ENCODE data around the gene CCDC134. TPM values are rescaled to one million over a fixed set of nuclear protein-coding genes. Genes with fewer than 3 reads are reported as not detected.

Gene CCDC134
- total RNA-seq: 10 to 100 TPM in 4 of 8 experiments, 1 to 10 TPM in 4; 7.0 to 19.0 (median 10.2) TPM

DNA sequence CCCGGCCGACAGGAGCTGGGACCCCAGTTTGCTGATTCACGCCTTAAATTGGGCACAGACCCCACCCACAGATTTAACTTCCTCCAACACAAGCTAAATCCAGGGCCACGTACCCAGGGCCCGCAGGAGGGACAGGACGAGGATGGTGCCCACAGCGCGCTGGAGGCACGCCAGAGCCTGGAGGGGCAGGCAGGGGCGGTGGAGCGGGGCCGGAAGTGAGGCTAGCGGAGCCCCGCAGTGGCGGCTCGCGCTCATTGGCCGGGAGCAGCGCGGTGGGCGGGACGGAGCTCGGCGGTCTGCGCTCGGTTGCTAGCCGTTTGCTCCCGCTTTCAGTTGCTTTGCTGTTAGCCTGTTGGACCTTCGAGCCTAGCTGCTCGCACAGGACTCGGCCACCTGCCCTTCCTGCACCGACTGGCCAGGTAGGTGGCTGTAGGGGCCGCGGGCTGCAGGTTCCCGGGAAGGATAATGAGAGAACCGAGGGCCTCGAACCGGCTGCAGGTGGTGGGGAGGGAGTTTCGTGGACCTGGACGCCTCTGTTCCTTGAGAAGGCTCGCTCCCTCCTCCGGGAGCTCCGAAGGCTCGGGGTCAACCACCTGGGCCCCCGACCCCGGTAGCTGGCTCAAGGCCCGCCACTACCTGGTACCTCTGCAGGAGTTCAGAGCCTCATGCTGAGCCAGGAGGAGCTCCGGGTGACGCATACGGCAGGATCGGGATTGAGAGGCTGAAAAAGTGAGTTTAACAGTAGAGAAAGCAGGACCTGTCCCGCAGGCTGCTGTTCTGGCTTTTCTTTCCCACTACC is at the start of gene CCDC134:
CCDC134 (plus strand) TSS at position 332 of the 799 bp plus-strand sequence. CDS start 8,212 bp downstream, outside the sequence.
- Histone ChIP-seq H3K27ac (peak within 1 kb of the TSS; percentile 53 to 73), H3K4me3 (peak within 1 kb of the TSS; percentile 61 to 93 (median 68)), H3K4me1 (replicated peaks in 1 of 2) (peaks cover 7 to 17% of the 10 kb centered on the region in 2 donors)
- ATAC-seq (replicated peaks in 6 of 8): peak; percentile 96 to 99 (median 98)
- WGBS, 10 experiments: 0 to 6% (median 0%) methylated on average over 1 to 3 of the region's 52 CpGs; no CpG with 5 or more reads in 5 of the 10 experiments
- in situ Hi-C loops (cut with MboI; ENCODE audit: low pct_unique_long_range_greater_than_20kb in 2 of 9, low sequenced_read_pairs in 9 of 9, unreplicated experiment in 9 of 9): loop anchor here in 2 of 9 experiments (25.0 kb wide), 2 partner anchors 88 to 137 kb away; partner anchors contain the start of genes CENPM (in 1 of the 2) and TNFRSF13C (in 1 of the 2)

DNA sequence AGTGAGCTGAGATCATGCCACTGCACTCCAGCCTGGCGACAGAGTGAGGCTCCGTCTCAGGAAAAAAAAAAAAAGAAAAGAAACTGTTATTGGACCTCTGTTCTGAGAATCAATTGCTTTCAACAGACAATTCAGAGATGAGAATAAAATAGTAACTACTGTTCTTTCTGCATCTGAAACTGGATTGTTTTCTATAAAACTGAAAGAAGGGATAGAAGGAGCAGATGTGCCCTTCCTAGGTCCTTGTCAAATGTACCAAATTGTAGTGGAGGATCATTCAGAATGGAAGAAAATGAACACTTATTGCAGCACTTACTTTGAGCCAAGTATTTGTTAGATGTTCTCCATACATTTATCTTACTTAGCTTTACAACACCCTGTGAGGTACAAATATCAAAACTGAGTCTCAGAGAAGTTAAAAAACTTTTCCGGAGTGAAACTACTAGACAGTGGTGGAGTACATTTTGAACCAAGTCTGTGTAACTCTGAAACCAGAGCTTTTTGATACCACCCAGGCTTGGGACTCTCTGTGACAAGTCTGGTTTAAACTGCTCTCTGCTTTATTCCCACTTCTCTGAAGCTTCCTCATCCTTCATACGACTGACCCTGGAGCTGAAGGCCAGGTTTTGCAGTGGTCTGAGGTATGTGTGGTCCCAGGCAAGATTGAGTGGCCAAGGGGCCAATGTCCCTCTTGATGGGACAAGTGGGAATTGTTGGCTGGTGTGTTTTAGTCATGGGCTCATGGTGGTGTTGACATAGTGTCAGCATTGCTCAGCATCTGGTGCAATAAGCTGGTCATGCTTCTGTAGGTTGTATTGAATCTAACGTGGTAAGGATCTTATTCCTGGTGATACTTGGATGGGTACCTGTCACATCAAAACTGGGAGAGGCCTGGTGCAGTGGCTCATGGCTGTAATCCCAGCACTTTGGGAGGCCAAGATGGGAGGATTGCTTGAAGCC is 48.2 kb upstream of the CCDC134 start:
- Histone ChIP-seq H3K27ac (no peak overlapping the region), H3K4me3 (no peak overlapping the region), H3K4me1 (replicated peaks in 1 of 2) (peaks cover 0 to 3% of the 10 kb centered on the region in 2 donors)
- ATAC-seq (replicated peaks in 6 of 8): no peak
- in situ Hi-C loops (cut with MboI; ENCODE audit: low pct_unique_long_range_greater_than_20kb in 2 of 9, low sequenced_read_pairs in 9 of 9, unreplicated experiment in 9 of 9): no loop called here
- 54 to 100% (median 62%) methylated on average over 1 to 4 of the region's 5 CpGs; no CpG with 5 or more reads in 3 of the 10 experiments for WGBS, 10 experiments

DNA sequence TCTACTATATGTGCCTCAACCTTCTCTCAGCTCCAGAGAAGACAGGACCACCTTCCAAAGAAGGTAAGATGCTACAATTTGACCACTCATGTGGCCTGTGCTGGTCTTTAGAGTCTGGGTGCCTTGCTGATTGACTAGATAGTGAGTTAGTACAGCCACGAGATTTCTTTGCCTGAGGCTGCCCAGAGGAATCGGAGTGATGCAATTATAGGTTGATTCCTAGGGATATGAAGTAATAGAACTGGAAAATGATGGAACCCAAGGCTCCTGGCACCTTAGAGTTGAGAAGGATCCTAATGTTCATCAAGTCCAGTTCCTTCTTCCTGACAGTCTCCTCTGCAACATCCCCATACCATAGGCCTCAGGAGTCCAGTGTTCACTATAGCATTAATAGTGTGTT is 46.5 kb upstream of the CCDC134 start:
- Histone ChIP-seq H3K4me1 (replicated peaks in 1 of 2) (peaks cover 0 to 3% of the 10 kb centered on the region in 2 donors), H3K27ac (no peak overlapping the region), H3K4me3 (no peak overlapping the region)
- ATAC-seq (replicated peaks in 6 of 8): no peak
- in situ Hi-C loops (cut with MboI; ENCODE audit: low pct_unique_long_range_greater_than_20kb in 2 of 9, low sequenced_read_pairs in 9 of 9, unreplicated experiment in 9 of 9): no loop called here
- WGBS, 10 experiments: 7 to 67% (median 50%) methylated on average over 2 of the region's 2 CpGs; no CpG with 5 or more reads in 3 of the 10 experiments

- Histone ChIP-seq H3K4me3 (no peak overlapping the region), H3K27ac (no peak overlapping the region), H3K4me1 (replicated peaks in 1 of 2) (no peaks in the 10 kb centered on the region)
- ATAC-seq (replicated peaks in 6 of 8): no peak
- 80 to 100% (median 95%) methylated on average over 1 to 4 of the region's 5 CpGs; no CpG with 5 or more reads in 5 of the 10 experiments for WGBS, 10 experiments
- in situ Hi-C loops (cut with MboI; ENCODE audit: low pct_unique_long_range_greater_than_20kb in 2 of 9, low sequenced_read_pairs in 9 of 9, unreplicated experiment in 9 of 9): no loop called here
Measured at GRCh38 chr22:41757502-41757901, 43.0 kb upstream of the CCDC134 start.

DNA sequence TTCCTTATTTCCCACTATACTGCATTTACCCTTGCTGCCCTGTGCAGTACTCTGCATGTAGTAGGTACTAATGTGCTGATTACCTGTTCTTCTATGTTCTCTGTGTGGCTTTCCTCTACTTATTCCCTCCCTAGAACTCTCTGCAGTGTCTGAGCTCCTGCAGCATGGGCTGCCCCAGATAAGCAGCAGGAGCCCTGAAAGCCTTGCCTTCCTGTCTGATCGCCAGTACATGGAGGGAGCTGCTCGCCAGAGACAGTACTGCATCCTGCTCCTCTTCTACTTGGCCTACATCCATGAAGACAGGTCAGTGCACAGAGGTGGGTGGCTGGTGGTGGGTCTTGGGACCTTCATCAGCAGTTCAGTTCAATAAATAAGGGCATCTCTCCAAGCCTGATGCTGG is 42.2 kb upstream of the CCDC134 start:
- ATAC-seq (replicated peaks in 6 of 8): no peak
- no peak overlapping the region for H3K27ac ChIP-seq
- in situ Hi-C loops (cut with MboI; ENCODE audit: low pct_unique_long_range_greater_than_20kb in 2 of 9, low sequenced_read_pairs in 9 of 9, unreplicated experiment in 9 of 9): no loop called here
- no peak overlapping the region for H3K4me3 ChIP-seq
- WGBS, 10 experiments: 67 to 90% methylated on average over 1 to 2 of the region's 2 CpGs; no CpG with 5 or more reads in 8 of the 10 experiments
- H3K4me1 ChIP-seq (replicated peaks in 1 of 2): peaks cover 0 to 3% of the 10 kb centered on the region in 2 donors

- WGBS, 10 experiments: 30 to 100% (median 92%) methylated on average over 1 to 9 of the region's 14 CpGs
- Histone ChIP-seq H3K27ac (no peak overlapping the region), H3K4me1 (replicated peaks in 1 of 2) (peaks cover 0 to 3% of the 10 kb centered on the region in 2 donors), H3K4me3 (no peak overlapping the region)
- peak in 7 of 8 experiments; percentile 20 to 87 (median 44) for ATAC-seq (replicated peaks in 6 of 8)
- in situ Hi-C loops (cut with MboI; ENCODE audit: low pct_unique_long_range_greater_than_20kb in 2 of 9, low sequenced_read_pairs in 9 of 9, unreplicated experiment in 9 of 9): no loop called here
Measured at GRCh38 chr22:41762980-41763779, 37.3 kb upstream of the CCDC134 start.

DNA sequence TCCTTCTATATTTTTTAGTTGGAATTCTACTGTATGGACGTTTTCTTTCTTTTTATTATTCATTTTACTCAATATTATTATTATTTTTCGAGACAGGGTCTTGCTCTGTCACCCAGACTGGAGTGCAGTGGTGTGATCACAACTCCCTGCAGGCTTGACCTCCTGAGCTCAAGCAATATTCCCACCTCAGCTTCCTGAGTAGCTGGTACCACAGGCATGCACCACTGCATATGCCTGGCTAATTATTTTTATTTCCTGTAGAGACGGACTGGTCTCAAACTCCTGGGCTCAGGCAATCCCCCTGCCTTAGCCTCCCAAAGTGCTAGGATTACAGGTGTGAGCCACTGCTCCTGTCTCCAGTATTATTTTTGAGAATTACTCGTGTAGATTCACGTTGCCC is 34.0 kb upstream of the CCDC134 start:
- H3K4me3 ChIP-seq: no peak overlapping the region
- peaks cover 0 to 3% of the 10 kb centered on the region in 2 donors for H3K4me1 ChIP-seq (replicated peaks in 1 of 2)
- no peak overlapping the region for H3K27ac ChIP-seq
- in situ Hi-C loops (cut with MboI; ENCODE audit: low pct_unique_long_range_greater_than_20kb in 2 of 9, low sequenced_read_pairs in 9 of 9, unreplicated experiment in 9 of 9): no loop called here
- WGBS, 10 experiments: 0 to 79% (median 33%) methylated on average over 1 to 4 of the region's 5 CpGs; no CpG with 5 or more reads in 1 of the 10 experiments
- ATAC-seq (replicated peaks in 6 of 8): no peak

GRCh38 chr22:41768430-41768829 is 32.0 kb upstream of the CCDC134 start:
- ATAC-seq (replicated peaks in 6 of 8): no peak
- 0 to 58% (median 33%) methylated on average over 1 to 2 of the region's 2 CpGs; no CpG with 5 or more reads in 4 of the 10 experiments for WGBS, 10 experiments

GRCh38 chr22:41770715-41771468 is 29.6 kb upstream of the CCDC134 start:
- WGBS, 10 experiments: 17 to 92% (median 68%) methylated on average over 1 to 4 of the region's 5 CpGs; no CpG with 5 or more reads in 3 of the 10 experiments
- in situ Hi-C loops (cut with MboI; ENCODE audit: low pct_unique_long_range_greater_than_20kb in 2 of 9, low sequenced_read_pairs in 9 of 9, unreplicated experiment in 9 of 9): no loop called here
- H3K4me1 ChIP-seq (replicated peaks in 1 of 2): no peaks in the 10 kb centered on the region
- no peak overlapping the region for H3K27ac ChIP-seq
- no peak overlapping the region for H3K4me3 ChIP-seq
- ATAC-seq (replicated peaks in 6 of 8): peak in 4 of 8 experiments; percentile 56 to 74 (median 58)

More at GRCh38 chr22:41768430-41768829, 32.0 kb upstream of the CCDC134 start:
- in situ Hi-C loops (cut with MboI; ENCODE audit: low pct_unique_long_range_greater_than_20kb in 2 of 9, low sequenced_read_pairs in 9 of 9, unreplicated experiment in 9 of 9): no loop called here
- Histone ChIP-seq H3K27ac (no peak overlapping the region), H3K4me3 (no peak overlapping the region), H3K4me1 (replicated peaks in 1 of 2) (no peaks in the 10 kb centered on the region)

DNA sequence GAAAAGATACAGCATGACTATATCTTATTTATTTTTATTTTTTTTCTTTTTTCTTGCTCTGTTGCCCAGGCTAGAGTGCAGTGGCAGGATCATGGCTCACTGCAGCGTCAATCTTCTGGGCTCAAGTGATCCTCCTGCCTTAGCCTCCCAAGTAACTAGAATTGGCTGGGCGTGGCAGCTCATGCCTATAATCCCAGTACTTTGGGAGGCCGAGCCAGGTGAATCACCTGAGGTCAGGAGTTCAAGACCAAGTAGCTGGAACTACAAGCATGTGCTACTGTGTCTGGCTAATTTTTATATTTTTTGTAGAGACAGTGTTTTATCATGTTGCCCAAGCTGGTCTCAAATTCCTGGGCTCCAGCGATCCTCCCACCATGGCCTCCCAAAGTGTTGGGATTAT is 28.3 kb upstream of the CCDC134 start:
- Histone ChIP-seq H3K27ac (no peak overlapping the region), H3K4me1 (replicated peaks in 1 of 2) (no peaks in the 10 kb centered on the region), H3K4me3 (no peak overlapping the region)
- WGBS, 10 experiments: 50 to 100% (median 92%) methylated on average over 1 to 4 of the region's 4 CpGs; no CpG with 5 or more reads in 1 of the 10 experiments
- no peak for ATAC-seq (replicated peaks in 6 of 8)
- in situ Hi-C loops (cut with MboI; ENCODE audit: low pct_unique_long_range_greater_than_20kb in 2 of 9, low sequenced_read_pairs in 9 of 9, unreplicated experiment in 9 of 9): no loop called here

DNA sequence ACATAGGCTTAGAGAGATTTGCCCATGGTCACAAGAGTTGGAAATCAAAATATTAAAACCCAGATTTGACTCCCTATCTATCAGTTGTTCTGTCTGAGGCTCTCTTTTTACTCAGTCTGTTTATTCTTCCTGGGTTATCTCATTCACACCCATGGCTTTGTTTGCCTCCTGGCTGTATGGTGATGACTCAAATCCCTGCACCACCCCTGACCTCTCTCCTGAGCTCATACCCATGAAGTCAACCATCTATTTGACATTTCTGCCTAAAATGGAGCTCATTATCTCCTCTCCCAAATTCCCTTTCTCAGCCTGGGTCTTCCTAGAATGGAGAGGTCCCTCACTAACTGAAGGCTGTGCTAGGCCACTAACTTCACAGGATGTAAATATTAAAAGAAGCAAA is 27.8 kb upstream of the CCDC134 start:
- in situ Hi-C loops (cut with MboI; ENCODE audit: low pct_unique_long_range_greater_than_20kb in 2 of 9, low sequenced_read_pairs in 9 of 9, unreplicated experiment in 9 of 9): no loop called here
- H3K4me1 ChIP-seq (replicated peaks in 1 of 2): no peaks in the 10 kb centered on the region
- H3K4me3 ChIP-seq: no peak overlapping the region
- peak in 6 of 8 experiments; percentile 13 to 82 (median 75) for ATAC-seq (replicated peaks in 6 of 8)
- no peak overlapping the region for H3K27ac ChIP-seq

All from motor neuron (in vitro differentiated cells).